Spleen (tissue), 7 donors: ENCODE results near the gene SPON1.

ENCODE experiments used
- CTCF ChIP-seq, 11 experiments: fragments of 200-600 bp in 7 of 11; fragments of 450-650 bp in 4 of 11; sonication (generic) in 4 of 11; IDR thresholded peaks in 8 of 11; conservative IDR thresholded peaks in 3 of 11; 1 replicate in 7 of 11; 2 replicates in 4 of 11; pipeline versions ENCODE4 v1.4.0 to v1.8.0; 2016 to 2021; ENCODE audit warnings: antibody characterized with exemption in 11 of 11, inconsistent platforms in 4 of 11, mild to moderate bottlenecking in 1 of 11
- POLR2A ChIP-seq, 3 donors: fragments of 450-650 bp; IDR thresholded peaks; one replicate each; pipeline ENCODE4 v1.5.1; 2017; ENCODE audit warnings: antibody characterized with exemption in 3 of 3, mild to moderate bottlenecking in 1 of 3
- donor health status: DM: no; HTN: no; CAD: no; lungs with moderate emphysema.
- donor health status: DM: no; HTN: no; CAD: no.
- donor health status: DM: no; HTN: no; CAD: no.

GRCh38 chr11:14101388-14101787 is 138.9 kb downstream of the SPON1 start:
- no peak for TF ChIP-seq POLR2A (IDR thresholded peaks at IDR 0.05)
- no peak for TF ChIP-seq CTCF (IDR thresholded peaks at IDR 0.05 in 8 of 11, conservative IDR thresholded peaks at IDR 0.05 in 3 of 11)
